Measurements from ENCODE around the gene NANP.

GRCh38 chr20:25601659-25602058 is 22.2 kb downstream of the NANP start:
- TF ChIP-seq CTCF (IDR thresholded peaks at IDR 0.05), result no peak
- TF ChIP-seq POLR2A (IDR thresholded peaks at IDR 0.05), result no peak
- TF ChIP-seq POLR2AphosphoS5 (IDR thresholded peaks at IDR 0.05; ENCODE audit: insufficient read depth in 1 of 2, low read depth in 1 of 2), result no peak
